SK-N-SH (cell line): ENCODE measurements around the gene COL5A1. TPM values are rescaled to one million over a fixed set of nuclear protein-coding genes. Genes with fewer than 3 reads are reported as not detected.

Source experiments
- CTCF ChIA-PET: fragments of 300-600, 350-600 bp; formaldehyde crosslinking; extraction: SDS; loops from one replicate; lab custom pipeline; 2021; lab: Yijun Ruan, JAX
- POLR2A ChIA-PET: fragments of 350-600 bp; sonication (Branson Sonifier 250); formaldehyde crosslinking; extraction: SDS; loops from one replicate; lab custom pipeline; 2020; ENCODE audit warnings: antibody characterized with exemption, inconsistent platforms; lab: Yijun Ruan, JAX
- DNase-seq: peaks from one replicate; pipeline ENCODE4 v3.0.0; 2012
- H2AFZ ChIP-seq: fragments of 200-600 bp; sonication (generic); 2 replicates; pipeline ENCODE4 v1.8.1; 2016; ENCODE audit warnings: antibody characterized with exemption, mild to moderate bottlenecking, low read depth
- H3F3A ChIP-seq: fragments of 200-600 bp; sonication (generic); replicated peaks from 2 replicates; pipeline ENCODE3; 2016; ENCODE audit warnings: antibody characterized with exemption, mild to moderate bottlenecking; ENCODE audit not compliant: insufficient read depth
- H3K27ac ChIP-seq, 2 experiments: fragments of 200-500 bp in 1 of 2; fragments of 200-600 bp in 1 of 2; sonication (Bioruptor generic) in 1 of 2; sonication (generic), shearing (Covaris generic) in 1 of 2; 2 replicates each; pipeline versions ENCODE4 v1.5.1 to v1.6.1; 2014 to 2016; ENCODE audit warnings: low read depth in 2 of 2, inconsistent platforms in 1 of 2, low read length in 1 of 2, mild to moderate bottlenecking in 1 of 2, mixed read lengths in 1 of 2
- H3K27me3 ChIP-seq: fragments of 200-600 bp; sonication (generic), shearing (Covaris generic); 2 replicates; pipeline ENCODE4 v1.6.1; 2016; ENCODE audit warnings: mixed run types; ENCODE audit not compliant: insufficient read depth
- H3K36me3 ChIP-seq, 2 experiments: fragments of 200-500 bp in 1 of 2; fragments of 200-600 bp in 1 of 2; sonication (Bioruptor generic) in 1 of 2; sonication (generic) in 1 of 2; replicated peaks in 1 of 2; 2 replicates each; pipeline versions ENCODE3 to v1.5.1; 2014 to 2016; ENCODE audit warnings: low read length in 1 of 2, mild to moderate bottlenecking in 1 of 2; ENCODE audit not compliant: insufficient read depth in 2 of 2, control insufficient read depth in 1 of 2
- H3K4me1 ChIP-seq, 2 experiments: fragments of 200-500 bp in 1 of 2; fragments of 200-600 bp in 1 of 2; sonication (Bioruptor generic) in 1 of 2; sonication (generic), shearing (Covaris generic) in 1 of 2; 2 replicates each; pipeline versions ENCODE4 v1.5.1 to v1.6.1; 2014 to 2016; ENCODE audit warnings: low read depth in 1 of 2, low read length in 1 of 2, mixed run types in 1 of 2; ENCODE audit not compliant: insufficient read depth in 2 of 2, control insufficient read depth in 1 of 2
- H3K4me2 ChIP-seq: fragments of 200-600 bp; sonication (generic), shearing (Covaris generic); 2 replicates; pipeline ENCODE4 v1.6.1; 2017; ENCODE audit warnings: mixed run types
- H3K4me3 ChIP-seq, 2 experiments: fragments of 200-500 bp in 1 of 2; fragments of 200-600 bp in 1 of 2; sonication (Bioruptor generic) in 1 of 2; sonication (generic), shearing (Covaris generic) in 1 of 2; 2 replicates each; pipeline versions ENCODE4 v1.5.1 to v1.8.1; 2014 to 2016; ENCODE audit warnings: low read depth in 2 of 2, inconsistent platforms in 1 of 2, low read length in 1 of 2, mild to moderate bottlenecking in 1 of 2, mixed read lengths in 1 of 2, moderate library complexity in 1 of 2
- H3K79me2 ChIP-seq: fragments of 200-600 bp; sonication (generic); 2 replicates; pipeline ENCODE4 v1.8.1; 2017; ENCODE audit warnings: mild to moderate bottlenecking; ENCODE audit not compliant: insufficient read depth
- H3K9ac ChIP-seq: fragments of 200-600 bp; sonication (generic); 2 replicates; pipeline ENCODE4 v1.6.1; 2017; ENCODE audit warnings: mixed run types
- H3K9me2 ChIP-seq: fragments of 200-600 bp; sonication (generic); 2 replicates; pipeline ENCODE4 v1.6.1; 2017; ENCODE audit warnings: mixed run types
- H3K9me3 ChIP-seq: fragments of 200-600 bp; sonication (generic); 2 replicates; pipeline ENCODE4 v1.6.1; 2017; ENCODE audit warnings: mixed run types, mild to moderate bottlenecking, moderate library complexity
- H4K20me1 ChIP-seq: fragments of 200-600 bp; sonication (generic); 2 replicates; pipeline ENCODE4 v1.6.1; 2017; ENCODE audit warnings: mild to moderate bottlenecking, mixed run types; ENCODE audit not compliant: insufficient read depth
- CTCF ChIP-seq: fragments of 200-600 bp; sonication (generic); IDR thresholded peaks from 2 replicates; pipeline ENCODE4 v1.6.1; 2017; ENCODE audit warnings: antibody characterized with exemption, mild to moderate bottlenecking, moderate library complexity
- ELF1 ChIP-seq: IDR thresholded peaks from 2 replicates; pipeline ENCODE4 v1.4.0; 2012
- FOSL2 ChIP-seq: IDR thresholded peaks from 2 replicates; pipeline ENCODE4 v1.4.0; 2012; ENCODE audit warnings: low read depth, mild to moderate bottlenecking, moderate library complexity, borderline replicate concordance
- GATA2 ChIP-seq: sonication (generic); formaldehyde crosslinking; IDR thresholded peaks from 2 replicates; pipeline ENCODE4 v1.5.0; 2020; ENCODE audit warnings: mild to moderate bottlenecking, missing genetic modification reagents
- MAX ChIP-seq: IDR thresholded peaks from 2 replicates; pipeline ENCODE4 v1.4.0; 2012; ENCODE audit warnings: low read depth
- NFIC ChIP-seq: IDR thresholded peaks from 2 replicates; pipeline ENCODE4 v1.4.0; 2012; ENCODE audit warnings: borderline replicate concordance
- NRF1 ChIP-seq: IDR thresholded peaks from 2 replicates; pipeline ENCODE4 v1.6.1; 2012; ENCODE audit warnings: low read depth, mild to moderate bottlenecking, low read length
- RAD21 ChIP-seq: IDR thresholded peaks from 2 replicates; pipeline ENCODE4 v1.6.1; 2012; ENCODE audit warnings: mild to moderate bottlenecking, low read length
- REST ChIP-seq: IDR thresholded peaks from 2 replicates; pipeline ENCODE4 v1.6.1; 2012; ENCODE audit warnings: mild to moderate bottlenecking, low read depth, low read length, moderate library complexity
- RFX5 ChIP-seq: IDR thresholded peaks from 2 replicates; pipeline ENCODE4 v1.6.1; 2012; ENCODE audit warnings: mild to moderate bottlenecking, improper control_type of control experiment, low read length
- RXRA ChIP-seq: IDR thresholded peaks from 2 replicates; pipeline ENCODE4 v1.4.0; 2012; ENCODE audit warnings: low read depth, mild to moderate bottlenecking, borderline replicate concordance
- SIN3A ChIP-seq: IDR thresholded peaks from 2 replicates; pipeline ENCODE4 v1.6.1; 2012; ENCODE audit warnings: low read depth, mild to moderate bottlenecking, low read length, moderate library complexity, borderline replicate concordance
- TAF1 ChIP-seq: IDR thresholded peaks from 2 replicates; pipeline ENCODE4 v1.6.1; 2012; ENCODE audit warnings: low read depth, mild to moderate bottlenecking, low read length, moderate library complexity, borderline replicate concordance
- USF1 ChIP-seq: IDR thresholded peaks from 2 replicates; pipeline ENCODE4 v1.4.0; 2012; ENCODE audit warnings: low read depth, borderline replicate concordance
- USF2 ChIP-seq: fragments of 150-350 bp; IDR thresholded peaks from 2 replicates; pipeline ENCODE4 v1.6.1; 2017; ENCODE audit warnings: antibody characterized with exemption, low read length, low read depth, borderline replicate concordance
- WGBS: methylation state at CpG from one replicate; pipeline ENCODE4 v1.1.6; 2017; ENCODE audit warnings: low lambda C conversion rate; 5-methylcytosine and 5-hydroxymethylcytosine counted together
- polyA plus RNA-seq, 3 experiments: library from polyadenylated mRNA; depleted of rRNA; stranded (reverse); fragments of >200 nt; gene quantifications; 2 replicates each; pipeline ENCODE4 v1.2.3, GENCODE V29; 2012

COL5A1 gene
- polyA plus RNA-seq, 1 of the 3 experiments (the other 2 are of a cell fraction): 73.8 TPM

- no peak for DNase-seq
- CTCF ChIA-PET: no interaction called here
- Histone ChIP-seq H3K4me2 (no peak overlapping the region), H2AFZ (no peak overlapping the region), H3K4me1 (no peaks in the 10 kb centered on the region), H3K9me2 (no peaks in the 10 kb centered on the region), H3K9me3 (no peaks in the 10 kb centered on the region), H3K9ac (no peak overlapping the region), H3K27ac (no peak overlapping the region), H3K27me3 (no peaks in the 10 kb centered on the region), H3K4me3 (no peak overlapping the region), H3F3A (peaks cover 12% of the 10 kb centered on the region), H4K20me1 (peaks cover 39% of the 10 kb centered on the region), H3K79me2 (no peaks in the 10 kb centered on the region; the same call in 1 of the 2 replicates), H3K36me3 (peaks cover 49 to 78% of the 10 kb centered on the region in 2 experiments)
- no peak for TF ChIP-seq USF1
- no peak for TF ChIP-seq FOSL2
- TF ChIP-seq CTCF: no peak
- no peak for TF ChIP-seq MAX
- no peak for TF ChIP-seq GATA2 (CRISPR knock-in tag)
- no peak for TF ChIP-seq NFIC
- 94% methylated on average over 19 of the region's 25 CpGs for WGBS
- POLR2A ChIA-PET: no interaction called here
These were observed 193.4 kb downstream of the COL5A1 start for GRCh38 chr9:134834957-134835419.

- Histone ChIP-seq H3K79me2 (no peaks in the 10 kb centered on the region; the same call in 1 of the 2 replicates), H3F3A (peaks cover 12% of the 10 kb centered on the region), H3K9me3 (no peaks in the 10 kb centered on the region), H3K36me3 (peaks cover 53 to 78% of the 10 kb centered on the region in 2 experiments), H3K9me2 (no peaks in the 10 kb centered on the region), H4K20me1 (peaks cover 42% of the 10 kb centered on the region), H3K9ac (no peak overlapping the region), H2AFZ (no peak overlapping the region), H3K4me3 (no peak overlapping the region), H3K4me2 (no peak overlapping the region), H3K27me3 (no peaks in the 10 kb centered on the region), H3K4me1 (no peaks in the 10 kb centered on the region), H3K27ac (no peak overlapping the region)
- no peak for DNase-seq
- WGBS: 87% methylated on average over 3 of the region's 16 CpGs
- POLR2A ChIA-PET: no interaction called here
- CTCF ChIA-PET: interaction anchor here (0.7 kb wide), 1 partner anchor 56 kb away, joined by 3 read pairs; no protein-coding TSS in a partner anchor
- TF ChIP-seq SIN3A (no peak), RAD21 (no peak), GATA2 (CRISPR knock-in tag) (no peak), NRF1 (no peak), CTCF (no peak), NFIC (no peak), RXRA (no peak), USF1 (no peak), TAF1 (no peak), REST (no peak), RFX5 (no peak), USF2 (no peak), ELF1 (no peak)
These were observed 193.8 kb downstream of the COL5A1 start for GRCh38 chr9:134835448-134835847.
